Heart right ventricle (tissue), 16 donors: ENCODE data around the gene GFOD1. TPM values are rescaled to one million over a fixed set of nuclear protein-coding genes. Genes with fewer than 3 reads are reported as not detected.

Experiments
- ATAC-seq, 8 donors: fragments of 200-7000 bp; cut with Tn5 transposase; one replicate each; pipeline ENCODE4 v1.9.1; 2020; ENCODE audit warnings: mild to moderate bottlenecking in 8 of 8, moderate library complexity in 8 of 8, moderate number of reproducible peaks in 1 of 8
- DNase-seq, 2 donors: peaks; one replicate each; pipeline ENCODE4 v3.0.0-alpha.2; 2020
- H3K27ac ChIP-seq, 10 donors: fragments of 200-600 bp; sonication (generic) in 2 of 10; one replicate each; pipeline versions ENCODE4 v1.5.0 to v1.8.0; 2020 to 2022; ENCODE audit warnings: mild to moderate bottlenecking in 3 of 10
- H3K27me3 ChIP-seq, 7 donors: fragments of 200-600 bp; one replicate each; pipeline ENCODE4 v1.8.0; 2021 to 2022; ENCODE audit warnings: mild to moderate bottlenecking in 2 of 7
- H3K36me3 ChIP-seq, 9 donors: fragments of 200-600 bp; sonication (generic) in 1 of 9; one replicate each; pipeline versions ENCODE4 v1.5.0 to v1.8.0; 2020 to 2022; ENCODE audit warnings: mild to moderate bottlenecking in 2 of 9
- H3K4me1 ChIP-seq, 9 donors: fragments of 200-600 bp; sonication (generic) in 1 of 9; one replicate each; pipeline versions ENCODE4 v1.5.0 to v1.8.0; 2020 to 2022; ENCODE audit warnings: mild to moderate bottlenecking in 4 of 9
- H3K4me3 ChIP-seq, 10 donors: fragments of 200-600 bp; sonication (generic) in 2 of 10; one replicate each; pipeline versions ENCODE4 v1.5.0 to v1.8.0; 2020 to 2022; ENCODE audit warnings: mild to moderate bottlenecking in 7 of 10, moderate library complexity in 2 of 10
- H3K9me3 ChIP-seq, 11 donors: fragments of 200-600 bp in 10 of 11; sonication (generic) in 2 of 11; one replicate each; pipeline versions ENCODE4 v1.5.0 to v1.8.0; 2013 to 2022; ENCODE audit warnings: mild to moderate bottlenecking in 2 of 11, control low read depth in 1 of 11, moderate library complexity in 1 of 11
- WGBS, 2 donors: extraction: QIAGEN DNeasy Blood & Tissue Kit; methylation state at CpG; one replicate each; pipeline ENCODE4 v1.1.7; 2013; ENCODE audit warnings: inconsistent platforms in 1 of 2; 5-methylcytosine and 5-hydroxymethylcytosine counted together
- intact Hi-C, 10 donors: fragments of 100-400 bp; cut with DNase I; formaldehyde crosslinking; loops; one replicate each; pipeline versions ENCODE4 v1.11.1 to v1.14.2; 2022
- polyA plus RNA-seq, 2 donors: library from polyadenylated mRNA; stranded (reverse); fragments of 200-250 nt; gene quantifications; one replicate each; pipeline ENCODE4 v1.2.3, GENCODE V29; 2013
- total RNA-seq, 10 donors: library from RNA; stranded (reverse); fragmentation: NEBNext Ultra II Directional in 3 of 10; extraction: Animal tissue kit (Norgen Biotek cat#: 25700) in 3 of 10; gene quantifications; one replicate each; pipeline versions ENCODE4 v1.2.1 to v1.2.4, GENCODE V29; 2021 to 2023
- TF ChIP-seq, protein P1 (sequence below), 9 donors: fragments of 200-600 bp; sonication (generic) in 2 of 9; IDR thresholded peaks; one replicate each; pipeline versions ENCODE4 v1.5.0 to v1.8.0; 2021 to 2022; ENCODE audit warnings: antibody characterized with exemption in 9 of 9, mild to moderate bottlenecking in 5 of 9, moderate library complexity in 1 of 9
- donor health status: Arrhythmogenic right ventricular cardiomyopathy.
- donor health status: ischemic (EF 13 %, LVEDD 7.1; RV severe dilation, severe dysfunction).
- donor health status: healthy with polysubstance abuse.
- donor health status: DM: no; HTN: yes; CAD: no.
- donor health status: DM: no; HTN: no; CAD: no.
- donor health status: ischemic (EF 25% LVEDD 6.9; RV normal size, moderate dysfunction).
- donor health status: ischemic (EF 25% LVEDD 5.7; RV mildly dilated, moderate dysfunction).
- donor health status: healthy.
- donor health status: DM: yes; HTN: yes; CAD: no.
- donor health status: Ischemic cardiomyopathy.
- donor health status: ischemic (EF 35%, LVEDD 5.7; RV mildly dilated, moderate dysfunction).
- donor health status: nonischemic (EF 11% LVEDD 7.7; RV severe dilation, severe dysfunction).
- donor health status: DM: yes; HTN: yes; CAD: no.
- donor health status: PGD.
- donor health status: ischemic (EF 29% LVEDD 5.4; RV normal size, mild dysfunction).
- donor health status: nonischemic (EF 23%, LVEDD 6.1; RV moderate dilation, normal function).

GFOD1 gene
- total and polyA plus RNA-seq, 12 donors, result 13.8 to 96.5 (median 37.0) TPM

DNA sequence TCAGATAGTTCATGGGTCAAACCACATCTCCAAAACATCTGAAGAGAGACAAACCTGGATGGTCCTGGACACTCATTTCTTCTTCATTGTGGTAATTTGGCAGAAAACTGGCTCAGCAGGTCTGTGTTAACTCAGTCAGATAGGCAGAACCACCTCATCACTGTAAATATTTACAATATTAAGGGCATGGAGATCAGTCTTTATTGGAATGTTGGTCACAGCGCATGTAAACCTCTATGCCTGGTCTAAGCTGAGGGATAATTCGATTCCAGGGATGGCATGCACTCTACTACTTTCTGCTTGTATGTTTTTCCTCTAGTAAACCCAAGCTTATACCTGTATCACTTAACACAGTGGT is 155.1 kb downstream of the GFOD1 start:
- peak overlapping the region in 7 of 10 donors; percentile 24 to 96 (median 71) for H3K27ac ChIP-seq
- peaks cover 2 to 49% (median 25%) of the 10 kb centered on the region in 9 donors for H3K4me1 ChIP-seq
- TF ChIP-seq, protein P1, sequence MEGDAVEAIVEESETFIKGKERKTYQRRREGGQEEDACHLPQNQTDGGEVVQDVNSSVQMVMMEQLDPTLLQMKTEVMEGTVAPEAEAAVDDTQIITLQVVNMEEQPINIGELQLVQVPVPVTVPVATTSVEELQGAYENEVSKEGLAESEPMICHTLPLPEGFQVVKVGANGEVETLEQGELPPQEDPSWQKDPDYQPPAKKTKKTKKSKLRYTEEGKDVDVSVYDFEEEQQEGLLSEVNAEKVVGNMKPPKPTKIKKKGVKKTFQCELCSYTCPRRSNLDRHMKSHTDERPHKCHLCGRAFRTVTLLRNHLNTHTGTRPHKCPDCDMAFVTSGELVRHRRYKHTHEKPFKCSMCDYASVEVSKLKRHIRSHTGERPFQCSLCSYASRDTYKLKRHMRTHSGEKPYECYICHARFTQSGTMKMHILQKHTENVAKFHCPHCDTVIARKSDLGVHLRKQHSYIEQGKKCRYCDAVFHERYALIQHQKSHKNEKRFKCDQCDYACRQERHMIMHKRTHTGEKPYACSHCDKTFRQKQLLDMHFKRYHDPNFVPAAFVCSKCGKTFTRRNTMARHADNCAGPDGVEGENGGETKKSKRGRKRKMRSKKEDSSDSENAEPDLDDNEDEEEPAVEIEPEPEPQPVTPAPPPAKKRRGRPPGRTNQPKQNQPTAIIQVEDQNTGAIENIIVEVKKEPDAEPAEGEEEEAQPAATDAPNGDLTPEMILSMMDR (IDR thresholded peaks at IDR 0.05), result no peak
- no peak overlapping the region for H3K4me3 ChIP-seq
- 70 to 73% methylated on average over 2 of the region's 2 CpGs for WGBS, 2 donors
- ATAC-seq (no peak), DNase-seq (no peak)
- no peaks in the 10 kb centered on the region for H3K27me3 ChIP-seq
- H3K9me3 ChIP-seq, result no peaks in the 10 kb centered on the region
- no peaks in the 10 kb centered on the region for H3K36me3 ChIP-seq
- intact Hi-C loops, result loop anchor here in 9 of 10 donors (5.0 to 10.0 kb wide), 7 partner anchors 138 to 420 kb away; partner anchors contain the start of genes SIRT5 (in 4 of the 9) and NOL7 (in 1 of the 9)

DNA sequence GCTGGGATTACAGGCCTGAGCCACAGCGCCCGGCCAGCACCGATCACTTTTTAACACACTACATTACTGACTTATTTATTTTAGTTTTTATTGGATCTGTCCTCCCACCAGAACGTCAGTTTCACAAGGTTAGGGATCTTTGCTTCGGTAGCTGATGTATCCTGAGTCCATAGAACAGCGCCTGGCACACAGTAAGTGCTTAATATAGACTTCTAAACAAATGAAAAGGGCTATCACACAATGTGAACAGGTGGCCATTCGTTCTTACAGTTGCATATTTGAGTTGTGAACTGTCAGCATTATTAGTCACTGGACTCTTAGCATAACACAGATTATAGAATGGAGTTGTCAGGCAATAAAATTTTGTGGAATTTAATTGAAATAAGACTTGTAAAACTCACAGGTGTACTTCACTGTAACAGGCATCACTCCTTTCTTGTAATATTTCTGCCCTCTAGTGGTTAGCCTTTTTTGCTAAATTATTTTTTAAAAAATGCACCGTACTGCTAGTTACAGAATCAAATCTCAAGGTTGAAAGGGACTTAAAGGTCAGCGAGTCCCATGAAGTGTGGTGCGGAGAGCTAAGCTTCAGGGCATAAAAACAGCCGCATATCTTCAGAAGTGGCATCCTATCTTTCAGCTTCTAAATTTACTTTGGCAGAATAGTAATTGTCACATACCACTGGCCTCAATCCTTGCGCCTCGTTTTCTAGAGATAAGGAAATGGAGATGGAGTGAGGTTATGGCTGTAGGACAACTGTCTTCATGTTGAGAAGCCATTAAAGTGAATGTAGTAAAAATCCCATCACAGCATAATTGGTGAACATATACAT is 155.7 kb downstream of the GFOD1 start:
- 41 to 44% methylated on average over 13 of the region's 13 CpGs for WGBS, 2 donors
- no peaks in the 10 kb centered on the region for H3K9me3 ChIP-seq
- TF ChIP-seq, protein P1 (IDR thresholded peaks at IDR 0.05), result peak; percentile 36 to 73 (median 64)
- intact Hi-C loops, result loop anchor here (2.0 to 10.0 kb wide), 8 partner anchors 137 to 421 kb away; partner anchors contain the start of genes SIRT5 (in 4 of the 10) and NOL7 (in 1 of the 10)
- H3K27ac ChIP-seq, result peak overlapping the region in 9 of 10 donors; percentile 13 to 96 (median 64)
- DNase-seq (no peak), ATAC-seq (peak in 3 of 8 donors; percentile 2 to 16 (median 5))
- no peaks in the 10 kb centered on the region for H3K27me3 ChIP-seq
- peaks cover 2 to 51% (median 27%) of the 10 kb centered on the region in 9 donors for H3K4me1 ChIP-seq
- no peak overlapping the region for H3K4me3 ChIP-seq
- H3K36me3 ChIP-seq, result no peaks in the 10 kb centered on the region

DNA sequence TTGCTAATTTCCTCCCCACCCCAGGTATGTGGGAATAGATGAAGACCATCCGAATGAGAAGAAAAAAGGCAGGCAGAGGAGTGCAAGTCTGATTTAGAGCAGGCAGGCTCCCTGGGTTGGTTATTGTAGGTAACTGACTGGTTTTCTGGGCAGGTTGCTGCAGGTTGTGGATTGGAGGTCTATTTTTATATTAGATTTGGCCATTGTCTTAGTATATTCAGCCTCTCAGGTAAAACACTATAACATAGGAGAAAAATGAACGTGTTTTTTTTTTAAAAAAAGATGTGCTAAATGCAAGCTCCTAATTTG is 158.6 kb downstream of the GFOD1 start:
- DNase-seq, result no peak
- H3K9me3 ChIP-seq, result no peaks in the 10 kb centered on the region
- no peak for ATAC-seq
- H3K27ac ChIP-seq, result peak overlapping the region; percentile 71 to 98 (median 95)
- peaks cover 0 to 28% (median 12%) of the 10 kb centered on the region in 9 donors for H3K36me3 ChIP-seq
- H3K4me3 ChIP-seq, result peak overlapping the region; percentile 75 to 95 (median 82)
- no peaks in the 10 kb centered on the region for H3K27me3 ChIP-seq
- H3K4me1 ChIP-seq, result peaks cover 0 to 45% (median 21%) of the 10 kb centered on the region in 9 donors
- TF ChIP-seq, protein P1 (IDR thresholded peaks at IDR 0.05), result no peak
- WGBS, 2 donors, result 2 to 4% methylated on average over 2 of the region's 2 CpGs
- intact Hi-C loops, result loop anchor here in 2 of 10 donors (5.0 kb wide), 2 partner anchors 372 to 417 kb away; no protein-coding TSS in a partner anchor

DNA sequence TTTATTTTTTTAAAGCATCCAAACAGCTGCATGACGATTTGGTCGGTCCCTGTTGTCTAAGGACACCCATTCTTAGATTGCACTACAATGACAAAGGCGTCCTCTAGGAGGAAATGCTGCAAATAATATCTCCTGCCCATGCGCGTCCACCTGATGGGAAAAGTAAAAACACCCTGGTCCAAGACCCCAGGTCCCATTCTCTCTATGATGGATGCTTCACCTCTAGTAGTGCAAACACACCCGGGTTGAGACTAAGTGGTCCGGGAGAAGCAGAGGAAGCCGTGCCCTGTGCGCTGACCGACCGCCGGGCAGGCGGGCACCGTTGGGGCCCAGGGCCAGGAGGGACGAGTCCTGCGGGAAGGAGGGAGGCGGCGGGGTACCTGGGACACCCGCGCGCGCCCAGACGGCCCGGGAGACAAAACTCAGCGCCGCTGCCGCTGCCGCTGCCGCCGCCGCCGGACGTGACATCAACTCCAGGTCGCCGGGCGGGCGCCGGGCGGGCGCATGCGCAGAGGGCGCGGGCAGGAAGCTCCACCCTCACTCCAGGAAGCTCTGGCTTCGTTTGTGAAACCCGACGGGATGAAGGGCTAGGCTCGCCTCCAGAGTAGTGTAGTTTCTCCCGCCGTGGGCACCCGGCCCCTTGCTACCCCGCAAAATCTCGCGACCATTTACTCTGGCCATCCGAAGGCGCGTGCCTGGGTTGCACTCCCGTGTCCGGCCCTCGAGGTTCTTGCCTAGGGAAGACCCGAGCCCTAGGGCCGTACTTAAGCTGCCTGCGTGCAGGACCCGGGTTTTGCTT is 159.1 kb downstream of the GFOD1 start, which contains the start of gene TBC1D7:
Gene TBC1D7 (minus strand): TSS at position 462 of the 799 bp plus-strand sequence. CDS start 1,639 bp downstream, outside the sequence.
- H3K4me1 ChIP-seq, result peaks cover 0 to 45% (median 21%) of the 10 kb centered on the region in 9 donors

More for the DNA sequence above, 159.1 kb downstream of the GFOD1 start, which contains the start of gene TBC1D7:
- H3K27ac ChIP-seq, result peak within 1 kb of the TSS; percentile 71 to 98 (median 95)
- intact Hi-C loops, result loop anchor here in 2 of 10 donors (5.0 kb wide), 2 partner anchors 371 to 416 kb away; no protein-coding TSS in a partner anchor
- H3K27me3 ChIP-seq, result no peaks in the 10 kb centered on the region
- ATAC-seq, result peak; percentile 93 to 98 (median 96)
- 0 to 1% methylated on average over 63 of the region's 63 CpGs for WGBS, 2 donors
- no peaks in the 10 kb centered on the region for H3K9me3 ChIP-seq
- H3K4me3 ChIP-seq, result peak within 1 kb of the TSS; percentile 75 to 95 (median 82)
- peaks cover 0 to 34% (median 18%) of the 10 kb centered on the region in 9 donors for H3K36me3 ChIP-seq
- peak; percentile 91 to 95 for DNase-seq
- TF ChIP-seq, protein P1 (IDR thresholded peaks at IDR 0.05), result peak in 2 of 9 donors; percentile 15 to 17
